AG20443 (cell line): ENCODE data around the gene BSG.
A peak's percentile ranks its signal among the peaks of the same experiment; 100 is the strongest.
"Not testable (repeated sequence)": the region's sequence is repeated elsewhere in the genome, so short reads cannot be mapped to it uniquely, and the experiment has no call there.

Source experiments
- DNase-seq: peaks from one replicate; pipeline ENCODE4 v3.0.0; 2012; ENCODE audit warnings: low spot score, mixed read lengths

The BSG gene

GRCh38 chr19:572743-573518, 535 bp downstream of the BSG start:
- DNase-seq: peak; percentile 78

- DNase-seq: no peak
These were observed 1.1 kb downstream of the BSG start for GRCh38 chr19:573519-573825.

- DNase-seq: no peak
These were observed 2.5 kb downstream of the BSG start for GRCh38 chr19:574658-575526.

GRCh38 chr19:575527-576506, 3.4 kb downstream of the BSG start:
- DNase-seq: no peak

GRCh38 chr19:576768-577438, 4.5 kb downstream of the BSG start:
- DNase-seq: no peak

- no peak for DNase-seq
These were observed 5.3 kb downstream of the BSG start for GRCh38 chr19:577439-578392.

GRCh38 chr19:579111-579841, 6.9 kb downstream of the BSG start:
- no peak for DNase-seq

- no peak for DNase-seq
These were observed 7.4 kb downstream of the BSG start for GRCh38 chr19:579842-580155.

- no peak for DNase-seq
These were observed 8.0 kb downstream of the BSG start for GRCh38 chr19:580274-580835.

- no peak for DNase-seq
These were observed 9.2 kb downstream of the BSG start for GRCh38 chr19:581399-582111.

GRCh38 chr19:582497-583197, 10.3 kb downstream of the BSG start:
- DNase-seq: peak; percentile 52

GRCh38 chr19:583198-583967, 11.0 kb downstream of the BSG start:
- no peak for DNase-seq

GRCh38 chr19:583968-584239, 11.5 kb downstream of the BSG start:
- DNase-seq: no peak

GRCh38 chr19:584240-585001, 12.0 kb downstream of the BSG start:
- peak; percentile 82 for DNase-seq

- not testable (repeated sequence) for DNase-seq
These were observed 12.8 kb downstream of the BSG start for GRCh38 chr19:585146-585545.

GRCh38 chr19:585551-586110, 13.2 kb downstream of the BSG start:
- DNase-seq: no peak
